Suppressor macrophage treated with lipopolysaccharide for 4 hours (primary cell): ENCODE measurements around the gene MVK.

Source experiments
- DNase-seq: peaks from one replicate; pipeline ENCODE4 v3.0.0-alpha.2; 2020

Gene MVK

DNA sequence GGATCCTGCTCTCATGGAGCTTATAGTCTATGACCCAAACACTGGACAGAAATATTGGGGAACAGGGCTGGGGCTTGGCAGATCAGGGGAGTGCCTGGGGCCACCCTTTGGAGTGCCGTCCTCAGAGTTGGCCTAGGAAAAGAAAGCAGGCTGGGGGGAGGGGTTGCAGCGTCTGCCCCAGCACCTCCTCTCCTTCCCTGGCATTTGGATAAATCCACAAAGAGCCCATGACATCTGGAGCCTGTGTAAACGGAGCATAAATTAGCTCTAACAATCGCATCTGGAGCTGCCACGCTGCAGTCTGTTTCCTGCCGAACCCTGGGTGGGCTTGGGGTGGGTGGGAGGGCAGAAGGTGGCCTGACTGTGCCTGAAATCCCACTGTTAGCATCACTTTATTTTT, 63.8 kb downstream of the MVK start:
- no peak for DNase-seq

DNA sequence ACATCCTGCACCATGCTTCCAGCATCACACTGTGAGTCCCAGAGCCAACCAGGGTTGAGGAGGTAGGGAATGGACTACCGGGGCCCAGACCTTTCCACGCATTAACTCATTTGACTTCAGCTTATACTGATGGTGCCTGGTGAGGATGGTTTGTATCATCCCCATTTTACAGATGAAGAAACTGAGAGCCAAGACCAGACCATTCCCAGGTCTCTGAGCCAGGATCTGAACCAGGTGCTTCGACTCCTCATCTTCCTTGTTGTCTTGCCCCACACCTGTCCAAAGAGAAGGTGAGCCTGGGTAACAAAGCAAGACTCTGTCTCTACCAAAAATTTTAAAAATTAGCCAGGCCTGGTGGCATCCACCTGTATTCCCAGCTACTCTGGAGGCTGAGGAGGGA, 64.4 kb downstream of the MVK start:
- DNase-seq, result no peak

DNA sequence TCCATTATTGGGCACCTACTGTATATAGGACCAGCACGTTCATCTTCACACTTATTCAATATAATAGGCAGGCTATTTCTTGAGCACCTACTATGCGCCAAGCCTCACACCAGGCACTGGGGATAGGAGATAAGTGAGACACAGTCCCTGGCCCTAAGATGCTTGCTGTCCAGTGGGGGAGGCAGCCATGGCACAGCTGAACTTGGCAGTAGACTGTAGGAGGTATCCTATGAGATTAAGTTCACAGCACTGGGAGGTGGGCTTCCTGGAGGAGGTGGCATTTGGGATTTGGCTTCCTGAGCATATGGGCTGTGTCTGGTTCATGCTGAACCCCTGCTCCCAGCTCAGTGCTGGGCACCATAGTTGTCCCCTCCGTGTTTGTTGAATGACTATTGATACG, 65.1 kb downstream of the MVK start:
- no peak for DNase-seq

DNA sequence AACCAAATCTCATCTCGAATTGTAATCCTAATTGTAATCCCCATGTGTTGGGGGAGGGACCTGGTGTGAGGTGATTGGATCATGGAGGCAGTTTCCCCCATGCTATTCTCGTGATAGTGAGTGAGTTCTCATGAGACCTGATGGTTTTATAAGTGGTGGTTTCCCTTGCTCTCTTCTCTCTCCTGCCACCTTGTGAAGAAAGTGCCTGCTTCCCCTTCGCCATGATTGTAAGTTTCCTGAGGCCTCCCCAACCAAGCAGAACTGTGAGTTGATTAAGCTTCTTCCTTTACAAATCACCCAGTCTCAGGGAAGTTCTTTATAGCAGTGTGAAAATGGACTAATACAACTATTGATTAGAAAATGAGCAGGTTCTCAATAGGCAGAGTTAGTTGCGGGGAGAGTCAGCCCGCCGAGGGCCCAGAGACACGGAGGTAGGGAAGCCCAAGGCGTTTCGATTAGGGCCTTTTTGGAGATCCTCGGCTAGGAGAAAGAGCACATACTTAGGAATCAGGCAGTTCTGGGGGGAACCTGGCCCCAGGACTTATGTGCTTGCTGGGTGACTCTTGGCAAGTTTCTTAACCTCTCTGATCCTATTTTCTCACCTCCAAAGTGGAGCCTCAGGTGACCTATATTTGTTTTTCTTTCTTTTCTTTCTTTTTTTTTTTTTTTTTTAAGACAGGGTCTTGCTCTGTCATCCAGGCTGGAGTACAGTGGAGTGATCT, 65.7 kb downstream of the MVK start:
- no peak for DNase-seq

DNA sequence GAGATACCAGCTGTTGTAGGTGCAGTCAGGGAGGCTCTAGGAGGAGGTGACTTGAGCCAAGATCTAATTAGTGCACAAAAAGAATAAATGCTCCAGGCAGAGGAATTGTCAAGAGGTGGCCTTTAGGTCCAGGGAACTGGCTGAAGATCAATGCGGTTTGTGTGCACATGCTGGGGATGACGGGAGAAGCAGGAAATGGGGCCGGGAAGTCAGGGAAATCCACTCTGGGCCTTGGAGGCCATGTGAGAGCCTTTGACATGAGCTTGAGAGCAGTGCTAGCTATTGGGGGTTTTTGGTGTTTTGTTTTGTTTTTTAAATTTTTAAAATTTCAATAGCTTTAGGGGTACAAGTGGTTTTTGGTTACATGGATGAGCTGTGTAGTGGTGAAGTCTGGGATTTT, 67.4 kb downstream of the MVK start:
- no peak for DNase-seq

DNA sequence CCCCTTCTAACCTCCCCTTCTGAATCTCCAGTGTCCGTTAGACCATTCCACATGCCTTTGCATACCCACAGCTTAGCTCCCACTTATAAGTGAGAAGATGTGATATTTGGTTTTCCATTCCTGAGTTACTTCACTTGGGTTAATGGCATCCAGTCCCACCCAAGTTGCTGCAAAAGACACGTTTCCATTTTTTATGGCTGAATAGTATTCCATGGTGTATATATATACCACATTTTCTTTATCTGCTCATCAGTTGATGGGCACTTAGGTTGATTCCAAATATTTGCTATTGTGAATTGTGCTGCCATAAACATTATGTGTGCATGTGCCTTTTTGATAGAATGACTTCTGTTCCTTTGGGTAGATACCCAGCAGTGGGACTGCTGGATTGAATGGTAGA, 67.8 kb downstream of the MVK start:
- DNase-seq, result no peak

DNA sequence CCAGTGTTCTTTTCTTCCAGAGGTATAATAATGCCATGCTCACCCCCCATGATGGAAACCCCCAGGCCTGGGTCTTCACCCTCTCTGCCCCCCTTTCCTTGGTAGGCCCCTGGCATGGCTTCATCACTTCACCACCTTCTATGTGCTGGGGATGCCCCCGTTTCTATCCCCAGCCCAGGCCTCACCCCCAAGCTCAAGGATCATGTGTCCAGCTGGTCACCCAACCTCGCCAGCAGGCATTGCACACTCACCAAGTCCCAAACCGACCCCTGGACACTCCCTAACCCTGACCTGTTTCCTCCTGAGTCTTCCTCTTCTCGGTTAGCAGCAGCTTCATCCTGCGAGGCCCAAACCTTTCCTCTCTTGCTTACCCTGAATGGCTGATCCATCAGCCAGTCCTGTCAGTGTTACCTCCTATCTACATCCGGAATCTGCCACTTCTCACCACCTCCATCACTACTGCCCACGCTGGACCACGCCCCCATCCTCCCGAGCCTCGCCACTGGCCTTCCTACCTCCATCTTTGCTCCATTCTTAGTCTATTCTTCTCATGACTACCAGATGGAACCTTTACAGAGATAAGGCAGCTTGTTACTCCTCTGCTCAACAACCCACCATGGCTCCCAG, 69.0 kb downstream of the MVK start:
- DNase-seq, result no peak

DNA sequence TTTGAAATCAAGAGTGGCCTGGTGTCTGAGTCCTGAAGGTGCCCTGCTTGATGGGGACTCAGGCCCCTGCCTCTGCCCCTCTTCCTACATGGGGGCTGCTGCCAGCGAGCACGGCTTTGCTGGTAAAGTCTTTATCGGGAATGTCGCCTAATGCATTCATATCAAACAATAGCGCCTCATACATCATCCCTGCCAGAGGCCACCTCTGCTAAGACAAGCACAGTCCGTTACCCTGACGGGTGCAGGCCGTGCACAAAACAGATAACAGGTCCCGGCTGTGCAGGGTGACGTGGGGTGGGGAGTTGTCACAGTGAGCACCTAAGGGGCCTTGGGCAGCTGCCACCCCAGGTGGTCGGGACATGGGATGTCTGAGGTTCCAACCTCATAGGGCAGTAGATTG, 71.6 kb downstream of the MVK start:
- no peak for DNase-seq

DNA sequence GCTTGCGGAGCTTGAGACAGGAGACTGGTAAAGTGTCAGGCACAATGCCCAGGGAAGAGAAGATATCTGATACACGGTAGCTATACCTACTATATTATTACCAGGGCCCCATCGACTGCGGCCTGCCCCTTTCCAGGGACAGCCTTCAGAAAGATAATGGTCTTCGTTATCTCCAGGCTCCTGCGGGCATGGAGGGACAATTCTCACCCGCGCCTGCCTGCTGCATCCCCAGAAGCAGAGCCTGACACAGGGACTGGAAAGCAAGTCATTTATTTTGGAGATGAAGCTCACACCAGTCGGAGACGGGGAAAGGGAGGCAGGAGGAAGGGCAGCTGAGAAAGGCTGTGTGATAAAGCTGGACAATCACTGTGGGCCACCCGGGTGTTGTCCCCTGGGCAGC, 72.1 kb downstream of the MVK start:
- no peak for DNase-seq
